NCI-H1694 treated with DMSO at 0.1 percent for 48 hours (cell line): ENCODE measurements around the gene MLH1.
A peak's percentile ranks its signal among the peaks of the same experiment; 100 is the strongest.
"Not testable (repeated sequence)": the region's sequence is repeated elsewhere in the genome, so short reads cannot be mapped to it uniquely, and the experiment has no call there.

Source experiments
- DNase-seq: peaks from one replicate; lab custom pipeline; 2025; lab: John Stamatoyannopoulos, UW

Gene MLH1

DNA sequence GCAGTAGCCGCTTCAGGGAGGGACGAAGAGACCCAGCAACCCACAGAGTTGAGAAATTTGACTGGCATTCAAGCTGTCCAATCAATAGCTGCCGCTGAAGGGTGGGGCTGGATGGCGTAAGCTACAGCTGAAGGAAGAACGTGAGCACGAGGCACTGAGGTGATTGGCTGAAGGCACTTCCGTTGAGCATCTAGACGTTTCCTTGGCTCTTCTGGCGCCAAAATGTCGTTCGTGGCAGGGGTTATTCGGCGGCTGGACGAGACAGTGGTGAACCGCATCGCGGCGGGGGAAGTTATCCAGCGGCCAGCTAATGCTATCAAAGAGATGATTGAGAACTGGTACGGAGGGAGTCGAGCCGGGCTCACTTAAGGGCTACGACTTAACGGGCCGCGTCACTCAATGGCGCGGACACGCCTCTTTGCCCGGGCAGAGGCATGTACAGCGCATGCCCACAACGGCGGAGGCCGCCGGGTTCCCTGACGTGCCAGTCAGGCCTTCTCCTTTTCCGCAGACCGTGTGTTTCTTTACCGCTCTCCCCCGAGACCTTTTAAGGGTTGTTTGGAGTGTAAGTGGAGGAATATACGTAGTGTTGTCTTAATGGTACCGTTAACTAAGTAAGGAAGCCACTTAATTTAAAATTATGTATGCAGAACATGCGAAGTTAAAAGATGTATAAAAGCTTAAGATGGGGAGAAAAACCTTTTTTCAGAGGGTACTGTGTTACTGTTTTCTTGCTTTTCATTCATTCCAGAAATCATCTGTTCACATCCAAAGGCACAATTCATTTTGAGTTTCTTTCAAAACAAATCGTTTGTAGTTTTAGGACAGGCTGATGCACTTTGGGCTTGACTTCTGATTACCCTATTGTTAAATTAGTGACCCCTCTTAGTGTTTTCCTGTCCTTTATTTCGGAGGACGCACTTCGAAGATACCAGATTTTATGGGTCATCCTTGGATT is at the start of gene MLH1:
TSS of gene MLH1 (plus strand) at position 193 of the 958 bp plus-strand sequence. CDS start at position 223, 30 bp downstream.
- no peak for DNase-seq

GRCh38 chr3:36943601-36944000 is 49.7 kb upstream of the MLH1 start:
- no peak for DNase-seq

GRCh38 chr3:36944012-36944640 is 49.2 kb upstream of the MLH1 start:
- no peak for DNase-seq

DNA sequence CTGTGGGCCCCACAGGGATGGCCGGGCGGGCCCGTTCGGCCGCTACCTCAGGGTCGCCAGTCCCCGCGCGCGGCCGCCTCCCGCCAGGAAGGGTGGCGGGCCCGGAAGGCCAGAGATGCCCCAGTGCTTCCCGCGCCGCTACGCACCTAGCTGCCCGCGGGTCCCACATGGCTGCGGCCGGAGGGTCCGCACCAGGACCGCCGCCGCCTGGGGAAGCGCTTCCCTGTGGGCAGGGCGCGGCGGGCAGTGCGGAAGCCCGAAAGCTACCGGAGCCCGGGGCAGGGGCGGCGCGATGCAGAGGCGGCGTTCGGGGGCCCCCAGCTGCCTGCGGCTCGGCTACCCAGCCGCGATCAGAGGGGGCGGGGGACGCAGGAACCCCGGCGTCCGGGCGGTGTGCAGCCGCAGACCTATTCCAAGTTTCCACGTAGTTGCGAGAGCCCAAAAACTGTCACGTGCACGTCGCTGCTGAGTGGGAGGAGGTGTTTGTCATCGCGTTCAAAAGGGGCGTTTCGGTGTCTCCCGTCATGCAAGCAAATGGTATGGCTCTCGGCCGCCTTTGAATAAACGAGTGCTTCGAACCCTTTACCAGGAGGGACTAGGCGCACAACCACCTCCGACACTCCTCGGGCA is 48.6 kb upstream of the MLH1 start, which contains the start of gene TRANK1:
TSS of gene TRANK1 (minus strand) at position 414 of the 630 bp plus-strand sequence. CDS start at position 169, 245 bp downstream.
- DNase-seq: no peak

GRCh38 chr3:36945333-36945980 is 47.9 kb upstream of the MLH1 start:
- DNase-seq: no peak

GRCh38 chr3:36947814-36948213 is 45.5 kb upstream of the MLH1 start:
- not testable (repeated sequence) for DNase-seq

DNA sequence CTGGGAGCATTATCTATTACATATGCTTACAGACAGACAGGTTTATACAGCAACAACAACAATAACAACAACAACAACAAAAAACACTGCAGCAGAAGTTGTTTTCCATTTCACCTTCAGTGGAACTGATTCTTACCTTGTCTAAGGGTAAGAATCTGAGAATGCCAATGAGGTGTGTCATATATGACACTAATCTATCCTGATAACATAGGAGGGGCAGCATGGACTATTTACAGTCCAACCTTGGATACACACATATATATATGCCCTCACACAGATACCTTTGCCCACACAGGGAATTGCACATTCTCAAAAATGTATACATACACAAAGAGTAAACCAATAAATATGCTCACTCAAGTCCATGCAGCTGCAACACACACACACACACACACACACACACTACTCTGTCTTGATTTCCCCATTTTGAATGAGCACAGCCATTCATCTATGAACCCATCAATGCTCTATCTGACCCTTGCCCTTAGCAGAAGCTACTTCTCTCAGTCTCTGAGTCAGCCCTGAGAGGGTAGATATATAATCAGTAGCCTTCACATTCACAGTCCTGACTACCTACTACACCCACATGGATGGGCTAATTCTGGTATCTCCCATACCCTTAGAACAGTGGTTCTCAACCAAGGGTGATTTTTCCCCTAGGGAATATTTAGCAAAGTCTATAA is 38.7 kb upstream of the MLH1 start:
- DNase-seq: peak; percentile 27

DNA sequence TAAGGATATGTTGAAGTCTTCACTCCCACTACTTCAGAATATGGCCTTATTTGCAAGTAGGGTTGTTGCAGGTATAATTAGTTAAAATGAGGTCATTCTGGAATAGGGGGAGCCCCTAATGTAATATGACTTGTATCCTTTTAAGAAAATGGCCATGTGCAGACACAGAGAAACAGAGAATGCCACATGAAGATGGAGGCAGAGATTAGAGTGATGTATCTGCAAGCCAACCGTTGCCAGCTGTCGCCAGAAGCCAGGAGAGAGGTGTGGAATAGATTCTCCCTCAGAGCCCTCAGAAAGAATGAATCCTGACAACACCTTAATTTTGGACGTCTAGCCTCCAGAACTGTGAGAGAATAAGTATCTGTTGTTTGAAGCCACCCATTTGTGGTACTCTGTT is 37.2 kb upstream of the MLH1 start:
- DNase-seq: no peak

- no peak for DNase-seq
Measured at GRCh38 chr3:36957063-36957462, 36.3 kb upstream of the MLH1 start.

DNA sequence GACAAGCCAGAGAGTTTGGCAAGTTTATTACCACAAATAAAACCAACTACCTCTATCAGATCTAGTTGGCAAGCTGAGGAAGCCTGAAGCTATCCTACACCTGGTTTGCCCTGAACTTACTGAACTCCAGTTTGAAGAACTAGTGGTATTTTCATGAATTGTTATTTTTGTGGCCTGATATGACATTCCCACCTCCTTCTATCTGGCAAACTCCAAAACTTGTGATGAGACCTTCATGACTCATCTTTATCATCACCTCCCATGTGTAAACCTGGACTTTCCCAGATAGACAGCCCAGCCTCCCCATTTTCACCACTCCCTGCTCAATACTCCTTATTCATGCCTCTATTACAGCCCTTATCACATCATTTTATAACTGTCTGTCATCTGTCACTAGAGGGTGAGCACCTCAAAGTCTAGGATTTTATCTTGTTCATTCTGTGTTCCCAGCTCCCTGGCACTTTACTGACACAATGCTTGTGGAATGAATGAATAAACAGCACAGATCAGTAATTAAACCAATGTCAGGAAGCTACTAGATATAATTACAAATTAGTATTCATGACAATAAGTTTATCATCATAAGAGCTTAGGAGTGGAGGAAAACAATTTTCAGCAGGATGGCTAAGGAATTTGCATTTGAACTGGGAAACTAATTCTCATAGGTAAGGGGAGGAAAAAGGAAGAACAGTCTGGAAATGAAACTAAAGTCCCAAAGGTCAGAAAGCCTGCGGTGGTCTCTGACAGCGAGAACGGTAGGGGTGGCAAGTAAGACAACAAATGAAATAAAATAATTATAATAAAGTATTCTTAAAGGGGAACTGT is 35.2 kb upstream of the MLH1 start:
- DNase-seq: no peak

GRCh38 chr3:36959821-36960220 is 33.5 kb upstream of the MLH1 start:
- no peak for DNase-seq

- DNase-seq: no peak
Measured at GRCh38 chr3:36960502-36960901, 32.8 kb upstream of the MLH1 start.

- not testable (repeated sequence) for DNase-seq
Measured at GRCh38 chr3:36963008-36963407, 30.3 kb upstream of the MLH1 start.

- no peak for DNase-seq
Measured at GRCh38 chr3:36964331-36964730, 29.0 kb upstream of the MLH1 start.

GRCh38 chr3:36964817-36965216 is 28.5 kb upstream of the MLH1 start:
- no peak for DNase-seq

GRCh38 chr3:36965440-36965839 is 27.9 kb upstream of the MLH1 start:
- no peak for DNase-seq

DNA sequence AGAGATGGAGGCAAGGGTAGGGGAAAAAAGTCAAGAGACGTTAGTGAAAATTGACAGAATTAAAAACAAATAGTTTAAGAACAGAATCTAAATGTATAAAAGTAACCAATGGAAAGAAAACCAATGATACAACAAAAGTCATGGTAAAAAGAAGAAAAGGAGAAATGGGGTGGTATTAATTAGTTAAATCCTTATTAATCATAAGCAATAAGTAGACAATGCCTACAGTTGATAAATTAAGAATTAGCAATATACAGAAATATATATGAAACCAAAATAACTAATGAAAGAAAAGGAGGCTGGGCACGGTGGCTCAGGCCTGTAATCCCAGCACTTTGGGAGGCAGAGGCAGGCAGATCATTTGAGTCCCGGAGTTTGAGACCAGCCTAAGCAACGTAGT is 24.2 kb upstream of the MLH1 start:
- no peak for DNase-seq

DNA sequence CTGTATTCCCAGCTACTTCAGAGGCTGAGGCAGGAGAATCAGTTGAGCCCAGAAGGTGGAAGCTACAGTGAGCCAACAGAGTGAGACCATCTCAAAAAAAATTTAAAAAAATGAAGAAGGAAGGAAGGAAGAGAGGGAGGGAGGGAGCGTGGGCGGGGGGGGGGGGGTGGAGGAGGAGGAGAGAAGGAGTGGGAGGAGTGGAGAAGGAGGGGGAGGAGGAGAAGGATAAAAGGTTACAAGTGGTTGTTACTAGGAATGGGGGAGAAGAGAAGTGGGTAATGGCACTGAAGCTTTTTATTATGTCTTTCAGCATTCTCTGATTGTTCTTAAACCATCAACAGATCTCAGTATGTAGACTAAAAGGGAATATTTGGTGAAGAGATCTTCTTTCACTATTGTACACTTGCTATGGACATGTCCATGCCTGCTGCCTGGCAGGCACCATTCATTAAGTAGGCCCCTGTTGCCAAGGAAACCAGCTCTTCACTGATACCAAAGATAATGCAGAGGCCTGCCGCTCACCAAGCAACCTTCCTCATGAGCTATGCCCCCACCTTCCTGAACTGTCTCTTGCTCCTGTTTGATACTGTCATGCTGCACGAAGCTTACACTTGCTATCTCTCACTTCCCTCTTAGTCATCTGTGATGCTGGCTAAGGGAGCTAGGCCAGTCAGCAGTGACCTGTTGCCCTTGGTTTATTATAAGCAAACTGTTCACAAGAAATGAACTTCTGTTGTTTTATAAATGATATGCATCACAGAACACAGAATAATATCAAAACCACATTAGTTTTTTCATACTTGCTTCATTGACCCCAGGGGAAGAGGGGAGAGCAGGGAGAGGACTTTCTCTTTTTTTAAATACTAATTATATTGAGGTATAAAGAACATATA is 23.5 kb upstream of the MLH1 start:
- peak; percentile 22 for DNase-seq

- DNase-seq: no peak
Measured at GRCh38 chr3:36972163-36972562, 21.2 kb upstream of the MLH1 start.

DNA sequence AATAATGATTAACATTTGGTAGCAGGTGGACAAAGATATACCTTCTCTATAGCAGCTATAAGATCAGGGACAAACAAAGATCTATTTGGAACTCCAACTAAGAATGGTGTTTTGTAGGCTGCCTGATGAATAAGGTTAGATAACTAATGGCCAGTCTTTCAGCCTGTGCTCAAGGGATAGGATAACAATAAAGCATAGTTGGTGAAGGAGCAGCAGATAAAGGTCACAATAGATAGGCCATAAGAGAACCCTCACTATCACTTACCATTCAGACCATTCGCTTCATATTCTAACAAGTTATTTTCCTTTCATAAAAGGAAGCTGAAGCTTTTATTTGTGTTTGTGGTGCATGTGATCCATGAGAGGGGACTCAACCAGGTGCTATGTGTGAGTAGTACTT is 20.2 kb upstream of the MLH1 start:
- DNase-seq: no peak
